GM18870 (cell line): ENCODE measurements around the gene LZIC.
A peak's percentile ranks its signal among the peaks of the same experiment; 100 is the strongest.
"Not testable (repeated sequence)": the region's sequence is repeated elsewhere in the genome, so short reads cannot be mapped to it uniquely, and the experiment has no call there.

Source experiments
- ATAC-seq: cut with Tn5 transposase; IDR thresholded peaks from one replicate; pipeline ENCODE4 v1.9.1; 2021; ENCODE audit warnings: moderate library complexity; ENCODE audit not compliant: unreplicated experiment

LZIC gene

GRCh38 chr1:9942939-9943788 lies at the start of gene LZIC, which contains the start of gene NMNAT1:
Gene LZIC (minus strand): TSS chr1:9943391. CDS start chr1:9936619, 6,772 bp downstream.
Gene NMNAT1 (plus strand): TSS chr1:9943475. CDS start chr1:9972074, 28,599 bp downstream.
- ATAC-seq = peak; percentile 76

GRCh38 chr1:9992910-9993309 lies 49.7 kb upstream of the LZIC start:
- no peak for ATAC-seq

GRCh38 chr1:9990944-9991343 lies 47.8 kb upstream of the LZIC start:
- ATAC-seq = no peak

- ATAC-seq = no peak
Measured at GRCh38 chr1:9989773-9990172, 46.6 kb upstream of the LZIC start.

GRCh38 chr1:9985001-9985400 lies 41.8 kb upstream of the LZIC start:
- ATAC-seq = no peak

- ATAC-seq = no peak
Measured at GRCh38 chr1:9984253-9984652, 41.1 kb upstream of the LZIC start.

- no peak for ATAC-seq
Measured at GRCh38 chr1:9960706-9961562, 17.7 kb upstream of the LZIC start.

- ATAC-seq = no peak
Measured at GRCh38 chr1:9960011-9960410, 16.8 kb upstream of the LZIC start.

GRCh38 chr1:9957726-9958125 lies 14.5 kb upstream of the LZIC start:
- ATAC-seq = no peak

GRCh38 chr1:9946315-9946714 lies 3.1 kb upstream of the LZIC start:
- ATAC-seq = no peak

GRCh38 chr1:9942399-9942938 lies 722 bp downstream of the LZIC start:
- ATAC-seq = peak; percentile 27

GRCh38 chr1:9929431-9930385 lies 13.5 kb downstream of the LZIC start:
- no peak for ATAC-seq

- ATAC-seq = no peak
Measured at GRCh38 chr1:9927259-9927658, 15.9 kb downstream of the LZIC start.

- ATAC-seq = no peak
Measured at GRCh38 chr1:9922342-9922741, 20.8 kb downstream of the LZIC start.

- no peak for ATAC-seq
Measured at GRCh38 chr1:9920606-9921005, 22.6 kb downstream of the LZIC start.

GRCh38 chr1:9917901-9918300 lies 25.3 kb downstream of the LZIC start:
- no peak for ATAC-seq

- not testable (repeated sequence) for ATAC-seq
Measured at GRCh38 chr1:9917495-9917894, 25.7 kb downstream of the LZIC start.

- ATAC-seq = no peak
Measured at GRCh38 chr1:9916452-9916851, 26.7 kb downstream of the LZIC start.

GRCh38 chr1:9914610-9914937 lies 28.6 kb downstream of the LZIC start:
- no peak for ATAC-seq

- no peak for ATAC-seq
Measured at GRCh38 chr1:9912264-9912936, 30.8 kb downstream of the LZIC start.
